Breast epithelium (tissue), 4 donors: ENCODE results near the gene CIPC. TPM values are rescaled to one million over a fixed set of nuclear protein-coding genes. Genes with fewer than 3 reads are reported as not detected.
A peak's percentile ranks its signal among the peaks of the same experiment; 100 is the strongest.

Experiments
- DNase-seq, 2 donors: peaks; one replicate each; pipeline ENCODE4 v3.0.0-alpha.2; 2019; ENCODE audit warnings: low spot score in 2 of 2
- H3K27ac ChIP-seq, 2 donors: fragments of 200-600 bp; sonication (generic) in 1 of 2; one replicate each; pipeline ENCODE4 v1.5.1; 2016 to 2019; ENCODE audit warnings: mild to moderate bottlenecking in 1 of 2
- H3K27me3 ChIP-seq, 2 donors: fragments of 200-600 bp; sonication (generic) in 1 of 2; one replicate each; pipeline versions ENCODE4 v1.5.1 to v1.6.0; 2017 to 2019; ENCODE audit warnings: control low read depth in 1 of 2, mild to moderate bottlenecking in 1 of 2
- H3K36me3 ChIP-seq: fragments of 200-600 bp; one replicate; pipeline ENCODE4 v1.5.1; 2019
- H3K4me1 ChIP-seq, 2 donors: fragments of 200-600 bp; sonication (generic); one replicate each; pipeline ENCODE4 v1.5.1; 2016 to 2019; ENCODE audit warnings: control low read depth in 1 of 2
- H3K4me3 ChIP-seq, 3 donors: fragments of 200-600 bp; sonication (generic); 1 replicate in 2 of 3; 2 replicates in 1 of 3; pipeline ENCODE4 v1.5.1; 2016 to 2019; ENCODE audit warnings: mild to moderate bottlenecking in 3 of 3, moderate library complexity in 2 of 3
- H3K9me3 ChIP-seq, 2 donors: fragments of 200-600 bp; sonication (generic) in 1 of 2; one replicate each; pipeline ENCODE4 v1.5.1; 2016 to 2019; ENCODE audit warnings: control low read depth in 1 of 2
- CTCF ChIP-seq, 3 donors: fragments of 450-650 bp; IDR thresholded peaks; one replicate each; pipeline ENCODE4 v1.5.1; 2016 to 2017; ENCODE audit warnings: antibody characterized with exemption in 3 of 3, mild to moderate bottlenecking in 3 of 3, moderate library complexity in 3 of 3
- POLR2A ChIP-seq: fragments of 450-650 bp; IDR thresholded peaks from one replicate; pipeline ENCODE4 v1.6.1; 2016; ENCODE audit warnings: antibody characterized with exemption, mild to moderate bottlenecking, moderate library complexity
- POLR2AphosphoS5 ChIP-seq, 3 donors: sonication (generic); formaldehyde crosslinking; IDR thresholded peaks; one replicate each; pipeline ENCODE4 v1.6.1; 2017; ENCODE audit warnings: antibody characterized with exemption in 3 of 3
- intact Hi-C: fragments of 100-400 bp; cut with DNase I; formaldehyde crosslinking; loops from one replicate; pipeline ENCODE4 v1.15.1; 2023; ENCODE audit warnings: low total_unique reads
- total RNA-seq, 3 donors: library from RNA; depleted of rRNA; stranded (reverse); fragments of >200 nt; gene quantifications; one replicate each; pipeline ENCODE4 v1.1.0, GENCODE V29; 2016

The CIPC gene
- total RNA-seq, 3 donors from 2014 or later = 40.6 to 64.8 (median 50.7) TPM

- Histone ChIP-seq H3K27me3 (peaks cover 0 to 24% of the 10 kb centered on the region in 2 donors), H3K9me3 (no peaks in the 10 kb centered on the region), H3K4me1 (no peaks in the 10 kb centered on the region), H3K36me3 (no peaks in the 10 kb centered on the region), H3K27ac (no peak overlapping the region), H3K4me3 (no peak overlapping the region)
- DNase-seq = no peak
- intact Hi-C loops = no loop called here
- no peak for TF ChIP-seq POLR2AphosphoS5 (IDR thresholded peaks at IDR 0.05)
- no peak for TF ChIP-seq POLR2A
- no peak for TF ChIP-seq CTCF (IDR thresholded peaks at IDR 0.05)
These were observed 33.1 kb downstream of the CIPC start for GRCh38 chr14:77131206-77131605.

DNA sequence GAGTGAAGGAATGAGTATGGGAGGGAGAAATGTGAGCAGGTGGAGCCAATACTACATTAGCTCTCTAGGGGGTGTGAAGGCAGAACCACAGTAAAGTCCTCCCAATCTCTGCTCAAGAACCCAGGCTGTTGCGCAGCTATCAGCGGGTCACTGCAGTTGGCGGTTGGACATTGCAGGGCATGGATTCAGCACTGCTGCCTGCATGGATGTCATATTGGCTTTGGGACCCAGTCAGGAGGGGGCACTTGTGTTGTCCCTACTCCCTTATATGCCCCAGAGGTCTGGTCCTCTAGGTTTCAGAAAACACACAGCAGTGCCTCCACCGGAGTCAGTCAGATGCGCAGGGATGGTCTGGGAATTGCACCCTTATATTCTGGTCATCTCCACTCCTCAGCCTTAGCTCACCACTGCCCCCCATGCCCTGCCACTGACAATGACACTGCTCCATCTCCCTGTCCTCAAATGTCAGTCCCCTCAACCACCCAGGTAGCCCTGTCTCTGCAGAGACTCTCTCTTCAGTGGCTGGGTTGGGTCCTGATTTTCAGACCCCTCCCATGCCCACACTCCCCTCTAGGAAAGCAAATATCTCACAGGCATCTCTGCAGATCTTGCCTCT lies 33.9 kb downstream of the CIPC start:
- intact Hi-C loops = no loop called here
- peaks cover 0 to 32% of the 10 kb centered on the region in 2 donors for H3K27me3 ChIP-seq
- DNase-seq = no peak
- H3K9me3 ChIP-seq = no peaks in the 10 kb centered on the region
- no peak for TF ChIP-seq POLR2A
- no peak for TF ChIP-seq CTCF (IDR thresholded peaks at IDR 0.05)
- no peak for TF ChIP-seq POLR2AphosphoS5 (IDR thresholded peaks at IDR 0.05)
- H3K4me3 ChIP-seq = no peak overlapping the region
- no peaks in the 10 kb centered on the region for H3K36me3 ChIP-seq
- H3K4me1 ChIP-seq = no peaks in the 10 kb centered on the region
- H3K27ac ChIP-seq = no peak overlapping the region

DNA sequence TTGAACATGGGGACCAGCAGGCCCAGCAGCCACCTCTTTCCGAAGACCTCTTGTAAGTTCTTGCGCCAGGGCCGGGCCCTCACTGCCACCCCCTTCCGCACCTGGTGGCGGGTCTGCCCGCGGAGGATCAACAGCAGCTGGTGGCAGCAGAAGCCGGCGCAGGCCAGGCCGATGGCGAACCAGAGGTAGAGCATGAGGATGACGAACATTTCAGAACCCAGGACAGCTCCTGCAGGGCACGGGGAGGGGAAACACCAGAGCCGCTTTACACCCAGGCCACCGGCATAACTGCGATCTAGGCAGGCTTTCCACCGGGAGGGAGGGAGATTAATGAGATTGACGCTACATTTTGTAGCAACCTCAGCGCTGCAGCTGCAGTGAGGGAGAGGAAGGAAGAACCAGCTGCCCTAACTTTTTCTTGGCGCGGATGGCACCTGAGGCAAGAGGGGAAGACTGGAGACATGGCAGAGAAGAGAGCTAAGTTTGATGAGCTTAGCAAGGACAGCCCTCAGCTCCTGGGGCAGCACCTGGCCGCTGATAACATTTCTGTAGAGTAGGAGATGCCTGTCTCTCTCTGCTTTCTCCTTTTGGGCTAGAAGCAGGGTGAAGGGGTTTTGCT lies 35.8 kb downstream of the CIPC start:
- no peak overlapping the region for H3K27ac ChIP-seq
- DNase-seq = peak in 1 of 2 donors; percentile 65
- intact Hi-C loops = no loop called here
- no peaks in the 10 kb centered on the region for H3K36me3 ChIP-seq
- no peaks in the 10 kb centered on the region for H3K9me3 ChIP-seq
- no peak overlapping the region for H3K4me3 ChIP-seq
- peaks cover 0 to 49% of the 10 kb centered on the region in 2 donors for H3K27me3 ChIP-seq
- TF ChIP-seq POLR2AphosphoS5 (IDR thresholded peaks at IDR 0.05) (no peak), POLR2A (no peak), CTCF (IDR thresholded peaks at IDR 0.05) (no peak)
- H3K4me1 ChIP-seq = no peaks in the 10 kb centered on the region

- peaks cover 3 to 80% of the 10 kb centered on the region in 2 donors for H3K27me3 ChIP-seq
- TF ChIP-seq CTCF (IDR thresholded peaks at IDR 0.05) = no peak
- no peak for TF ChIP-seq POLR2A
- no peak for TF ChIP-seq POLR2AphosphoS5 (IDR thresholded peaks at IDR 0.05)
- intact Hi-C loops = no loop called here
These were observed 41.0 kb downstream of the CIPC start for GRCh38 chr14:77139022-77139421.

More at GRCh38 chr14:77139022-77139421, 41.0 kb downstream of the CIPC start:
- DNase-seq = peak in 1 of 2 donors; percentile 22
- H3K9me3 ChIP-seq = no peaks in the 10 kb centered on the region
- H3K36me3 ChIP-seq = no peaks in the 10 kb centered on the region
- H3K4me3 ChIP-seq = no peak overlapping the region
- H3K4me1 ChIP-seq = peaks cover 10 to 12% of the 10 kb centered on the region in 2 donors
- H3K27ac ChIP-seq = no peak overlapping the region
